M059J (cell line): ENCODE measurements around the gene DUOX1. TPM values are rescaled to one million over a fixed set of nuclear protein-coding genes. Genes with fewer than 3 reads are reported as not detected.

Source experiments
- DNase-seq: peaks from one replicate; pipeline ENCODE4 v3.0.0-alpha.2; 2012; ENCODE audit warnings: low read depth
- total RNA-seq: library from RNA; depleted of rRNA; stranded (reverse); fragments of >200 nt; shearing (Covaris generic); gene quantifications from 2 replicates; pipeline ENCODE4 v1.2.3, GENCODE V29; 2014

Gene DUOX1
- total RNA-seq, 1 experiment from 2014 or later, result not detected

DNA sequence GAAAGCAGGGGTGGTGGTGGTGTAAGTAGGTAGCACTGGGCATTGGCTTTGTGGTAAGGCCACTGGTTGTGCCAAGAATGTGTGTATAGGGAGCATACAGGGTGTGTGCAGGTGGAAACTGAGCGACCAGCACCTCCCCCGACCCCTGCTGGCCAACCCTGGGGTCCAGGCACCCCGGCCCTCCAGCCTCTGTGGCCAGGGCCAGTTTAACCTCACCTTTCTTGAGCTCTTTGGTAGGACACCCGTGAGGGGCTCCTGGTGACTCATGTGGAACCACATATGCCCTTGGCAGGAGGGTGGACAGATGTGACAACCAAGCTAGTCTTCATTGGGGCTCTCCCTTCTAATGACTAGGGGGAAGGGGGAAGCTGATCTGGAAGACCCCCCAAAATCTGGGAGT, 38.5 kb downstream of the DUOX1 start:
- DNase-seq, result no peak

DNA sequence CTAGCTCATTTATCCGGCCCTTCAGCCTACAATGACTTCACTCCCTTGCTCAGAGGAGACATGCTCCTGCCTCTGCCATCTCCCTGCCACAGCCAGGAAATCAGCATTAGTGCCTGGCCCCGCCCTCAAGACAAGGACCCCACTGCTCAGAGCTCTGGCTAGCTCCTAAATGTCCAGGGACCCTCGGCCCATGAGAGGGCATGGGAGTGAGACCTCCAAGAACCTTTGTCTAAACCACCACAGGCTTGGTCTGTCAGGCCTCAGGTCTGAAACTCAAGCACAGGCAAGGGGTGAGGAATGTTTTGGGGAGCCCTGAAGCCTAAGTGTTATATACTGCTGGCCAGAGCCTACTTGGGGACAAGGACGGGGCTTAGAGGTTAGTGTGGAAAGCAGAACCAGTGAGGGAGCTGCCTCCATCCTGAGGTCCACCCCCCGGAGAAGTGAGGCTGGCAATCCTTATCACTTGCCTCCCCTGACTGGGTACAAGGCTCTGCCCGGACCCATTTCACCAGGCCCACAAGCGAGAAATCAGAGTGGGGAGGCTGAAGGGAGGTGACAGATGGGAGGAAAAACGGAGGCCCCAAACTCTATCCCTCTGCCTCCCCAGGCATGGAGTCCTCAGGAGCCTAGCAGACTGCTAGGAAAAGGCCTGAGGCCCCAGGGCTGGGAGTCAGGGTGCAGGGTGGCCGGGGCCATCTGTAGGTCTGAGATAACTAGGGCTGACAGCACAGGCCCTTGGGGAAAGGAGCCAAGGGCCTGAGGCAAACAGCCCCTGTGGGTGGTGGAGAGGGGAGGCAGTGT, 39.2 kb downstream of the DUOX1 start:
- no peak for DNase-seq

DNA sequence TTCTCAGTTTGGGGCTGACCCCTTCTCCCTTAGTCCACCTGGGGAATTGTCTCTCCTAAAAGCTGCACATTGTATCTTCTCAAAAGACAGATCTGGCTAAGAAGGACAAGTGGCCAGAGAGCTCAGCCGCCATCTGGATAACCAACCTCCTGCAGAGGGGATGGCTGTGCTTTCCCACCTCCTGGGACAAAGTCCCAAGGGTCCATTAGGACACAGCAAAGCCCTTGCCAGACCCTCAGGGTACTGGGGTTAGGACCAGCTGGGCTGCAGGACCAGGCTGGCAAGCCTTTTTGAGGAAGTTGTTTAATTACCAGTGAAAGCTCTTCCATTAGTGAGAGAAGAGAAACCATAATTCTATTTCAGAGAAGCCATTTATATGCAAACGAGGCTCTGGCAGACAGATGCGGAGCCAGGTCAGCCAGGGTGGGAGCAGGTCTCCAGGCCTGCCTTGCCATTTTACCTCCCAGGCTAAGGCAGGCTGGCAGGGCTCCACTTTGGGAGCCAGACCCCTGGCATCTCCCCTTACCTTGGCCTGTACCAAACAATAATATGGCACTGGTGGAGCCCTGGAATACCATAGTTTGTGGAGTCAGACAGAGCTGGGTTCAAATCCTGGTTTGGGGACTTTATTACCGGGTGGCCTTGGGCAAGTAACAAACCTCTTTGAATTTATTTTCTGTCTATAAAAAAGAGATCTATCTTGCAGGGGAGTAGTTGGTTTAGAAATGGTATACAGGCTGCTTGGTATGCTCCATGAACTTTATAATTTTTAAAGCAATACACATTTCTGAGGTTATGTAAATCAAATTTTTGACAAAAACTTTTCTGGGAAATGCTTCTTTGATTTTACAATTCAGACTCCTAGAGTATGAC, 40.0 kb downstream of the DUOX1 start:
- DNase-seq, result no peak

DNA sequence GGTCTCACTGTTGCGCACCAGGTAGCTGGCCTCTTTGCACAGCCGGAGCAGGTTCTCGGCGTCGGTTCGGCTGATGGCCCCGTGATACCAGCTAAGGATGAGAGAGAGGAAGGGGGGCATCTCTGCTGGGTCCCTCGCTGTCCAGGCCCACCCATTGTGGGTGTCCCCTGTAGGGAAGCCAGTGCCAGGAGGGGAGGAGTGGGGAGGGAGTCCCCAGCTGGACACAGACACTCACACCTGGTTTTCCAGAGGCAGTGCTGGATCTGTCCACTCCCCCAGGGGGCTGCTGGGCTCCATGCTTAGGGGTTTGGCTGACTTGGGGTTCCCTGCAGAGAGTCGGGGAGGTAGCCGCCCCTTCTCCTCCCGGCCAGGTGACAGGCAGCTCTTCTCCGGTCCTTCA, 42.1 kb downstream of the DUOX1 start:
- DNase-seq, result no peak

DNA sequence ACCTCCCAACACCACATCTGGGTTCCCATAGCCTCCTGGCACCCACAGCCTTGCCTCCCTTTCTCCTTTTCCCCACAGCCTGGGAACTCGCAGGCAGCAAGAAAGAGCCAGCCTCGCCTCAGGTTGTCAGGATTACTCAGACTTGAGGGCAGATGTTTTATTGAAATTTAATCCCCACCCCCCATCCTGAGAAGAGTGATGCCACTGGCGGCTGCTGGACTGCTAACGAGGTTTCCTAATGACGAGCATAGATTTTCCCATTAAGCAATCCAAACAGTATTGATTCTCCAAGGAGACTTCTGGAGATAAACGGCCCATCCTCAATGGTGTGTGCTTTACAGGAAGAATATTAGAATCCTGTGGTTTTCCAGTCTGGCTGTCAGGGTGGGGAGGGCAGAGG, 44.3 kb downstream of the DUOX1 start:
- DNase-seq, result no peak

DNA sequence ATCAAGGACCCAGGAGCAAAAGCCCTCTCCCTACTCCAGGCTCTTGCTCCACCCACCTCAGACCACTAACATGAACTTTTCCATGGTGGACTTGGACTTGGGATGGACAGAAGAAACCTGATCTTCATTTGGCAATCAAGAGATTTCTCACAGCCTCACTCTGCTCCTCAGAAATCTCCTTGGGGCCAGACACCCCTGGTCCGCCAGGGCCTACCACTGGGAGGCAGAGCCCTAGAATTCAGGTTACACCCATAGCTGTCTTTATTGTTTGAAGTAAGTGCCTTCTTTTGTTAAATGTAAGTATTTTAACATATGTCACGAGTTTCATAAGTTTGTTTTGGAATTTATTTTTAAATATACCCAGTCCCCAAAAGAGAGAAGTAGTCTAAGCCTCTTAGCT, 44.8 kb downstream of the DUOX1 start:
- no peak for DNase-seq

DNA sequence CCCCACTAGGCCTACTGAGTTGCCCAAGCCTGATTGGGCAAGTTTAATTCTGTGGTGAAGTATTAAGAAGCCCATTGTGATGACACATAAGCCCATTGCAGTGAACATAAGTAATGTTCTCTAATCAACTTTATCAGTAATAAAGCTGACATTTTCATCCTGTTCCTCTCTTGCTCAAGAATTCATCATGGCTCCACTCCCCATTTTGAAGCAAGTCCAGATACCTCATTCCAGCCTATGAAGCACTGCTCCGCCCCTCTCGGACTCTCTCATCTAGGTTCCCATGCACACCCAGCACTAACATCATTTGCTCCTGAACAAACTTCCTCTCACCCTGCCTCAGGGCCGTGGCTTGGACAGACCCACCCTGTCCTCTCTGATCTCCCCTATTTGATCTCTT, 47.5 kb downstream of the DUOX1 start:
- DNase-seq, result no peak

DNA sequence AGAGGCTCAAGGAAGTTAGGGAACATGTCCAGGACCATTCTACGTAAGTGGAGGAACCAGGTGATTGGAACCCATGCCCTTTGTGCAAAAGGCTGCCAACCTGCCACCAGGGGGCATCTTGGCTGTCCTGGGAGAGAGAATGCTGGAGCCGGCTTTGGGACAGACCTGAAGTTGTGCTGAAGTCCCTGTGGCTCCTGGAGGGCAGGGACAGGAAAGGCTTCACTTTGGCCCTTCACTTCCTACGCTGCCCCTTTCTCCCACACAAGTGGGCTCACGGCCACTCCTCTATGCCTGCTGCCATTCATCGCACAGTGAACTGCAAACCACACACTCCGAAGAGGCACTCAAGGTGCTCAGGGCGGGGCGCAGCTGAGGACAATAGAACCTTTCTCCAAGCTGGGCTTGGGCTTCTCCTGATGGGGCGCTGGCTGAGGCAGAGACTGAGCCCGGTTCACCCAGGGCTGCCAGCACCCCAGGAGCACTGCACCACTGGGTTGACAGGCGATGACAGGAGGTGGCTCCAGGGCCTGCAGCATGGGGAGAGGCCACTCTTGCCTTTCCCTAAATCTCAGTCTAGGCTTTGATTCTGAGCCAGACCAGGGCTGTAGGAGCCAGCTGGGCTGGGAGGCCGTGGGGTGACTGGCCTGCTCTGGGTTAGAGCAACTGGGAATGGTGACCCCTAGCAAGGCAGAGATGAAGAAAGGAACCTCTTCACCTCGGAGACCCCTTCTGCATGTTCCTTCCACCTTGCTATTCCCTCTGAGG, 49.6 kb downstream of the DUOX1 start:
- DNase-seq, result peak; percentile 42

DNA sequence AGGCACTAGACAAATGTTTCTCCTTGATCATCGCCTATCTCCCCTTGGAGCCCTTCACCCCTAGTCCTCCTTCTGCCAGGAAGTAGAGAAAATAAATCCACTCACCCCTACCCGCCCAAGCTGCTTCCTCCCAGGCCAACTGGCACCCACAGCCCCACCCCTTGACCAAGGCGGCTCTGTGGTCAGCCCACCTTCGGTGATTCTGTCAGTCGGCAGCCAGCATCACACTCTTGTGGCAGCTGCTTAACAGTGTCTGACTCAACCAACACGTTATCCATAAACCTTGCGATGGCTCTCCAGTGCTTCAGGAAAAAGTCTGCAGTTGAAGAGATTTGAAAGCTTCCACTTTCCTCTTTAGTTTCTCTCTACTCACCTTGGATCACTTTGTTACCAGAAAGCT, 50.4 kb downstream of the DUOX1 start:
- DNase-seq, result peak; percentile 70

DNA sequence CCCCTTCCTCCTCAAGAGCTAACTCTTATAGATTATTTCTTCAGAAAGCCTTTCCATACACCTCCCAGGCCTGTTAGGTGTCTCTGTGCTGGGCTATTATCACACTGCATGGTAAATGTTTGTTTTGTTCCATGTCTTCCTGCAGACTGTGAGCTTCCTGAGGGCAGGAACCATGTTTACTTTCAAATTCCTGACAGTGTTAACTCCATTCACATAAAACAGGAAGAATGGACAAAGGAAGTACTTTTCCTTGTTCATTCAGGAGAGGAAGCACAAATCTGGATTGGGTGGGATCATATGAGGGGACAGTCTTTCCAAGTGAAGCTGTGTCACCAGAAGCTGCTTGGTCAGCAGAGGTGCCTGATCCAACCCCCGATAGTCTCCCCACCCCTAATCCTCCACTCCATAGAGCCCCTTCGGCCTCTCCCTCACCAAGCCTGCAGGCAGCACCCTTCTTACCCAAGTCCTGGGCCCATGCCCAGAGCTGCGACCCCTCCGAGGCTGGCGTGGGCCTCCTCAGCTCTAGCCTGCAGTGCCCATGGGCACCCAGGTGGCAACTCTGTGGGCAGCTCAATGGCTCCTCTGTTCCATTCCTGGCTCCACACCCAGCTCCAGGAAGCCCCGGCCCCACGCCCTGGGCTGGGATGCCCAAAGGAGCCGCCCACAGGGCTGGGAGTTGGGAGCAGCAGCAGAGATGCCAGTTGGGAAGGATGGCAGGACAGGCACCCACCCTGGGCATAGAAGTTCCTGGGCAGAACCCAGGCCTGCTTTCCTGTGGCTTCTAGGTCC, 51.0 kb downstream of the DUOX1 start:
- DNase-seq, result no peak

DNA sequence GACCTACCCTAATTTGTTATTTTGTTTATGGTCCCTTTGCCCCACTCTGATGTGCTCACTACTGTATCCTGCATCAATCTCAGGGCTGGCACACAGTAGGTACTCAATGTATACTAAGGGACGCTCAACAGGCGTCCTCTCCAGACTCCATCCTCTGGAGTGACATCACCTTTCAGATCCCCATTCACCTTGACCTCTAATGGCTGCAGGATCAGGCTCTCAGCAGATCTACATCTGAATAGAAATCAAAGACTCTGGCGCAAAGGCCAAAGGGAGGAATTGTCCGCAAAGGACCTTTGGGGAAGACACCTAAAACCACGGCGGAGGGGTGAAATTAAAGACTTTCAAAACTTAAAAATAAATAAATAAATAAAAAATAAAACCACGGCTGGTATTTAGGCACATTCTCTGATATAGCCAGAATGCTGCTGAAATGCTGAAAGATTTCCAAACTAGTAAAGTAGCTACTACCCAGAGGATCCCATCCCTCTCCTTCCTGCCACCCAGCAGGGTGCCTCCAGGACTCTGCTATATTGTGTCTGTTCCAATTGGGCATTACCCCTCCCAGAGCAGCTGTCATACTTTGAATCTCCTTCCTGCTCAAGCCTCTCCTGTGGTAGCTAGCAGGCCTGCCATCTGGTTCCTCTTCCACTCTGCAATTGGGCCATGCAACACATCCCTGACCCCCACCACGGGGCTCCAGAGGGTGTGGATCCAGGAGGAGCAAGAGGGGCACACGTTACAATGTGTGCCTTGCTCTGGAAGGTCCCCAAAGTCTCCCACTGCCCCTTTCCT, 51.9 kb downstream of the DUOX1 start:
- DNase-seq, result no peak

DNA sequence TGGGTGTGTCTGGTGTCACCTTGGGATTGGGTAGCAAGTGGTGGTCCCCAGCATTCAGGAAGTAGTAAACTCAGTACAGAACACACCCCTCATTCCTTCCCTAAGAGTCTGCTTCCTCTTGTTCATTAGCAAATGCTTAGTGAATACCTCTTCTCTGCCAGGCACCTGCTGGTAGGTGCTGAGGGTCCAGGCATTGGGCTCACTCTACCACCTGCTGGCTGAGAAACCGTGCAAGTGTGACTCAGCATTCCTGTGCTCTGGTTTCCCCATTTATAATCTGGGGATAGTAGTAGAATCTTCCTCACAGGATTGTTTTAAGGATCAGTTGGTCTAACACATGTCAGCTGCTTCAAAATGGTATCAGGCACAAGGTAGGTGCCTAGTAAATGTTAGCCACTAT, 53.2 kb downstream of the DUOX1 start:
- no peak for DNase-seq

DNA sequence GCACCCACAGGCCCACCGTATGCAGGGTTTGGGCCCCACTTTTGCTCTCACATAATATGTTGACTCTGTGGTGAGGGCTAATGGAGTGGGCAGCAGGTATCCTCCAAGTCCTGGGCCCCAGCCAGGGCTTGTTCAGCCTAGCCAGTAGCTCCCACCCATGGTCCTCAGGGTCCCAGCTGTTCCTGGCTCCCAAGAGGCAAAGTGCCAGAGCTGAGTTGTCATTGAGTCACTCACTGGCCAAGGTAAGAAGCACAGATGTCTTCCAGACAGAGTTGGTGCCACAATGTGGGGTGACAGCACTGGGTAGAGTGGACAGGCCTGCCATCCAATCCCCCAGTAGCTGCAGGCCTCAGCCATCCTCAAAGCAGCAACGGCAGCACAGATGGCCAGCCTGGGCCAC, 53.7 kb downstream of the DUOX1 start:
- DNase-seq, result no peak

DNA sequence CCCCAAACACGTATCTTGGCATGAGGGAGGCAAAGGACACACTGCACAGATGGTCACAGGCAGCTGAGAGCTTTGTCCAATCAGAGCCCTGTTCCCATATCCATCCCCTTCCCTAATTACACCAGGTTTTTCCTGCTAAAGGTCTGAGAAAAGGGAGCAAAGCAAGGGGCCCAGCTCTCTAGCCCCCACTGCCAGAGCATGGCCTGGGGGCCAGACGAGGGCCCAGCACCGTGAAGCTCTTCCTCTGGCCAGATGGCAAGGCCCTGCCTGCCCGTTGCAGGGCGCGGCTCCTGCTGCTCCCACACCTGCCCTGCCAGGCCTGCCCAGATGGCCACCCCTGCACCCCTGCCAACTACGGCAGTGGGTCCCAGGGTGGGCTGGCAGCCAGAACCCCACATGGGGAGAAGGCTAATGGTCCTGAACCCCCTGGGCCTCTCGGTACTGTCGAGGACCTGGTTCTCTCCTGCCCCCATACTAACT, 54.8 kb downstream of the DUOX1 start:
- DNase-seq, result no peak

DNA sequence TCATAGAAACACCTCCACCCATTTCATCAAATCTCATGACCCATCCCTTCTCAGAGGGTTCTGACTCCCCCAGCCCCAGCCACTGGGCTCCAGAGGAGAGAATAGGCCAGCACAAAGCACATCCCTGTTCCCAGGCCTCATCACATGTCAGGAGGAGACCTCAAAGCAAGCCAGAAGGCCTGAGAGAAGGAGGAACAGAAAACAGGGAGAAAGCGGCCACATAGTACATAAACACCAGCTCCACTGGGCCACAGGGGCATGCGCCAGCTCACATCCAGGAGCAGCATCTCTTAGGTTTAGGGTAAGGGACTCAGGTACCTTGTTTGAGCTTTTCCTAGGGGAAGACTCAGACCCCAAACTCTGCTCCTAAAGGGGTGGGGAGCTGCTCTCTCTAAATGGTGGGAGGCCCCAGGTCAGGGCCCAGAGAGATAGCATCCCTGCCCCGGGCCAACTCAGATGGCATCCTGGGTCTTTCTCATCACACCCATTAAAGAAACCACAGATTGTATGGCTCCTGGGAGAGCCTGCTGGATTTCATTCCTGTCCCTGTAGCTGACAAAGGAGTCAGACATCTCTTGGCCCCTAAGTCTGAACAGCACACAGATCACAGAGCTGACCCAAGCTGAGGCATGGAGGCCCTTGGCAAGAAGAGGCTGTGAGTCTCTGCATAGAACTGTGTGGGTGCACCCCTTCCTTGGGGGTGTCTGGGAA, 55.4 kb downstream of the DUOX1 start:
- no peak for DNase-seq

DNA sequence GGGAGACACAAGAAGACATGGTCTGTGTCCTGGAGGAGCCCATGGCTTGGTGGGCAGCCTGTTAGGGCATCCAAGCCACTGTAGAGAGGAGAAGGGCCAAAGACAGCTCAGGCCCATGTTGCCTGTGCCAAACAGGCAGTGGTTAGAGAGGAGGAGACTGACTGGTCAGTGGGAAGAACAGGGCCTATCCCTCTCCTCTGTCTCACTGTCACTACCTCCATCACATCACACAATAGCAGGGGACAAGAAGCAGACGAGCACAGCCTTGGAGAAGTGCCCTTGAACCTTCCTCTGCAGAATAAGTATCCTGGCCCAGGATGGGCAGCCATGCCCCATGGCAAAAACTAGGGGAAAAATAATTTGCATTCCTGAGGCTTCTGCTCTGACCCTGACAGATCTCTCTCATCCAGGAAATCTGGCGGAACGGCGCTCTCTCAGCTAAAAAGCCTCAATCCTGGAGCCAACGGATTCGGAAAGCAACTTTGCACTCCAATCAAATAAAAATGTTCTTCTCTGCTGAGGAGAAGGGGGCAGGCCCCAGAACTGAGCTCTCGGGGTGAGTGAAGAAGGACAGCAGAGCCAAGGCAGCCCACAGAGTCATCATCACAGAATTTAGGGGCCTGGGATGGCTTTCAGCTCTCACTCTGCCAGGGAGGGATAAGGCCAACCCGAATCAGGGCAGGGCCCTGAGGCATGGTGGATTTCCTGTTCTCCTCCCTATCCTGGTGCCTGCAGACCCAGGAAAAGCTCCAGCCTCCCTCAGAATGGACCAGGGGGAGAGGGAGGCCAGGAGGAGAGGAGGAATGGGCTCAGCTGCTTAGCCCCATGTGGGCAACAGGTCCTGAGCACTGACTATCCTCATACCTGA, 56.3 kb downstream of the DUOX1 start:
- peak; percentile 52 for DNase-seq

DNA sequence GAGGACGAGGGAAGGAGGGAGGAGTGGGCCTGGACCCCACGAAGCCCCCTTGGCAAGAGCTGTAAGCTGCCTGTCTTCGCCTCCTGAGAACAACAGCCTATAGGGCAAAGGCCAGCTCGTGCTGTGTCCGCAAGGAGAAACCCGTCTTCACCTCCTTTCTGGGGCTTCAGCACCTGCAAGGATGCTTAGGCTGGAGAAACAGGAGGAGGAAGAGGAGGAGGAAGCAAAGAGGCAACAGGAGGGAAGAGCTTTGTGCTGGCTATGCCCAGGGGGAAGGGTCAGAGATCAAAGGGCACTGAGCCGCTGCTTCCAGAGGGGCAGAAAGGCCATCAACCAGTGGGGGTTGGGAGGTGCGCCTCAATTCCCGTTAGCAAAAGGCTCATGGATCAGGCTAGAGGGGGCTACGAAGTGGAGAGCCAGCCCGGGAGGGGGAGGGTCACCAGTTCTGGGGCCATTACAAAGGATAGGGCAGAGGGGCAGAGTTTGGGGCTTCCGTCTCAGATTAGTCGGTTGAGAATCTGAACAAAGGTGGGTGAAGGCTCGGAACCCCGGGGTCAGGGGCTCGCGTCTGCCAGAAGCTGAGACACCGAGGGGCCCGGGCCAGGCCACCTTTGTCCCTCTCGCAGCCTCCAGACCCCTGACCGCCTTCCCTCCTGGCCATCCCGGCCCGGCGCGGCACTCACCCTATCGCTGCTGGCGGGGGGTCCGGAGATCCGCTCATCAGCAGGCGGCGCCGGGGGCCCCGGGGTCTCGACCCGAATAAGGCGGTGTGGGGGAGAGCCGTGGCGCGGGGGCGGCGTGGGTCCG, 57.2 kb downstream of the DUOX1 start:
- DNase-seq, result no peak

DNA sequence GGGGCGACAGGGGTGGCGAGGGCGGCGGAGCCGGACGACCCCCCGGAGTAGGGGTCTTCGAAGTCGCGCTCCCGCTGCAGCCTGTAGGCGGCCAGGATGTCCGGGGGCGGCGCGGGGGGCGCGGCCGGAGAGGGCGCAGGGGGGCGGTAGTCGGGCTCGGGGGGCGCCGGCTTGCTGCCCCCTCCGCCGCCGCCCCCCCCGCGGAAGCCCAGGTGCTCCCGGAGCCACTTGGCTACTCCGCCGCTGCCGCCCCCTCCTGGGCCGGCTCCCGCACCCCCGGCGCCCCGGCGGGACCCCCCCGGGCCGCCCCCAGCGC, 57.7 kb downstream of the DUOX1 start:
- DNase-seq, result no peak
